ENCODE data around the gene COMMD6.

- TF ChIP-seq CTCF (IDR thresholded peaks at IDR 0.05) (no peak), POLR2A (IDR thresholded peaks at IDR 0.05) (no peak)
These were observed 41.7 kb downstream of the COMMD6 start for GRCh38 chr13:75495938-75496337.

All from adrenal gland (tissue), 5 donors.